Measurements from ENCODE around the gene CAMK1G. TPM values are rescaled to one million over a fixed set of nuclear protein-coding genes. Genes with fewer than 3 reads are reported as not detected.

CAMK1G gene
- total RNA-seq, 3 donors from 2014 or later: 0.60 TPM; not detected in 2

DNA sequence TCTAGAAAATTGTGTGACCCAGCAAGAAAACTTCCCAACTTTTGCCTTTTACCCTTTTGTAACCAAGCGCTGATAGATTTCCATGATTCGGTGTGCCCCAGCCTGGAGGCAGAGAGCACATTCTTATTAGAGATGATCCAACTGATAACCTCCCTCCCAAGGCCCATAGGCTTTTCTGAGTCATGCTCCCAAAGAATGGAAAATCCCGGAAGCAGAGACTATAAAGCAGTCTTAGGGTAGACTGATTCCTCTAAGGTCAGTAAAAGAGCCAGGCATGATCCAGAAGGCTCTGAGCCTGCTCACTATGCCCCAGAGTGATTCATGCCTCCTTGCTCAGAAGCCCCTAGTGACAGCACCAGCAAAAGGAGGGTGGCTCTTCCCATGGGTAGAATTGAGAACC, 4.3 kb downstream of the CAMK1G start:
- Histone ChIP-seq H3K9me3 (no peaks in the 10 kb centered on the region), H3K4me1 (ENCODE audit: low read depth) (no peaks in the 10 kb centered on the region), H3K36me3 (ENCODE audit: low read depth) (no peaks in the 10 kb centered on the region), H3K4me3 (no peak overlapping the region)
- TF ChIP-seq, protein P1, sequence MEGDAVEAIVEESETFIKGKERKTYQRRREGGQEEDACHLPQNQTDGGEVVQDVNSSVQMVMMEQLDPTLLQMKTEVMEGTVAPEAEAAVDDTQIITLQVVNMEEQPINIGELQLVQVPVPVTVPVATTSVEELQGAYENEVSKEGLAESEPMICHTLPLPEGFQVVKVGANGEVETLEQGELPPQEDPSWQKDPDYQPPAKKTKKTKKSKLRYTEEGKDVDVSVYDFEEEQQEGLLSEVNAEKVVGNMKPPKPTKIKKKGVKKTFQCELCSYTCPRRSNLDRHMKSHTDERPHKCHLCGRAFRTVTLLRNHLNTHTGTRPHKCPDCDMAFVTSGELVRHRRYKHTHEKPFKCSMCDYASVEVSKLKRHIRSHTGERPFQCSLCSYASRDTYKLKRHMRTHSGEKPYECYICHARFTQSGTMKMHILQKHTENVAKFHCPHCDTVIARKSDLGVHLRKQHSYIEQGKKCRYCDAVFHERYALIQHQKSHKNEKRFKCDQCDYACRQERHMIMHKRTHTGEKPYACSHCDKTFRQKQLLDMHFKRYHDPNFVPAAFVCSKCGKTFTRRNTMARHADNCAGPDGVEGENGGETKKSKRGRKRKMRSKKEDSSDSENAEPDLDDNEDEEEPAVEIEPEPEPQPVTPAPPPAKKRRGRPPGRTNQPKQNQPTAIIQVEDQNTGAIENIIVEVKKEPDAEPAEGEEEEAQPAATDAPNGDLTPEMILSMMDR (IDR thresholded peaks at IDR 0.05): no peak
- ATAC-seq (no peak), DNase-seq (no peak)
- intact Hi-C loops (cut with DNase I, micrococcal nuclease): no loop called here

DNA sequence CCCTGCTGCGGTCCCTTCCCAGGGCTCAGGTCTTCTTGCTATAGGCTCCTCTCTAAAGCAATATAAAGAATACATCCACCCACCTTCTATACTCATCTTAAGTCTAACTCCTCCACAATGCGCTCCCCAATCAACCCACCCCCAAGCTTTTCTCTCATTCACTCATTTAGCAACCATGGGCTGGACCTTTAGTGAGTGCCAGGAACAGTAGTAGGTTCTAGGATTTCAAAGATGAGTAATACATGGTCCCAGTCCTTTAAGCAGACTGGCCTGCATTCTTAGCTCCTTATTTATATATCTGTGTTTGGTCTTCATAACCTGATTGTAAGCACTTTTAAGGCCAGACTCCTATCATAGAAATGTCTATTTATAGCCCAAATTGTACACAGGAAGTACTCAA, 5.9 kb downstream of the CAMK1G start:
- no peak for DNase-seq
- Histone ChIP-seq H3K36me3 (ENCODE audit: low read depth) (no peaks in the 10 kb centered on the region), H3K9me3 (no peaks in the 10 kb centered on the region), H3K4me3 (no peak overlapping the region), H3K4me1 (ENCODE audit: low read depth) (no peaks in the 10 kb centered on the region)
- ATAC-seq: no peak
- TF ChIP-seq, protein P1 (IDR thresholded peaks at IDR 0.05): no peak
- intact Hi-C loops (cut with DNase I, micrococcal nuclease): no loop called here

DNA sequence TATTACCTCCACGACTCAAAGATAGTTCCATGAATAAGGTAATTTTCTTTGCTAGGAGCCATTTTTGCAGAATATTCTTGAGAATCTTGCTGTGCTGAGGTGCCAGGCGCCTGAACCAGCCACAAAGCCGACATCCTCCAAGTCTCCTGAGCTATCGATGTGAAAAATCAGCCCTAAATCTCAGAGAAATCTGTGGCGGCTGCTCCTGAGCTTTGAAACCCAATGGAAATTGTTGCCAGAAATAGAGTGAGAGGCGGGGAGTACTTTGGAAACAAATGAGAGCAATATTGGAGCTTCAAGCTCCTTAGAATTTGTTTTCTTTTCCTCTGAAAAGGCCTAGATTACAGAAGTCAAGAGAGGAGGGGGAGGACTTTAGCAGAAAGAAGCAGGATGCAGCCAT, 6.3 kb downstream of the CAMK1G start:
- intact Hi-C loops (cut with DNase I, micrococcal nuclease): no loop called here
- no peaks in the 10 kb centered on the region for H3K4me1 ChIP-seq (ENCODE audit: low read depth)
- no peak for ATAC-seq

DNA sequence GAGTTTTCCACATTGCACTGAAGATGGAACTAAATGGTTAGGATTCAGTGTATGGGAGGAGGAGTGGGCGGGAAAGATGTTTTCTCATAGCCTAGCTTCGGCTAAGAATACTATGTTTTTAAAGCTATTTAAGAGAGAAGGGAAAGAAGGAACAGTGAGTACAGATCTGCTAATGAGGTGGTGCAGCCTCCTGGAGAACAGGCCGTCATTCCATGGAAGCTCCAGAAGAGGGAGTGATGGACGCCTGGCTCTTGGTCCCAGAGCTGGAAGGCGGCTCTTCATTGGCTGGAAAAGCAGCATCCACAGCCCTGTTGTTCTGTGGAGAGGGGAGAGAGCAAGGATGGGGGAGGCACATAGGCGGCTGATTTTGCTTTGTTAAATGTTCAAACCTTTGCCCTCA, 6.9 kb downstream of the CAMK1G start:
- Histone ChIP-seq H3K4me1 (ENCODE audit: low read depth) (no peaks in the 10 kb centered on the region), H3K9me3 (no peaks in the 10 kb centered on the region), H3K36me3 (ENCODE audit: low read depth) (no peaks in the 10 kb centered on the region), H3K4me3 (no peak overlapping the region)
- TF ChIP-seq, protein P1 (IDR thresholded peaks at IDR 0.05): no peak
- DNase-seq (peak in 1 of 3 donors; percentile 28), ATAC-seq (peak; percentile 59)
- intact Hi-C loops (cut with DNase I, micrococcal nuclease): no loop called here

More for the DNA sequence above, 6.3 kb downstream of the CAMK1G start:
- no peak for DNase-seq
- TF ChIP-seq, protein P1 (IDR thresholded peaks at IDR 0.05): no peak
- Histone ChIP-seq H3K4me3 (no peak overlapping the region), H3K9me3 (no peaks in the 10 kb centered on the region), H3K36me3 (ENCODE audit: low read depth) (no peaks in the 10 kb centered on the region)

DNA sequence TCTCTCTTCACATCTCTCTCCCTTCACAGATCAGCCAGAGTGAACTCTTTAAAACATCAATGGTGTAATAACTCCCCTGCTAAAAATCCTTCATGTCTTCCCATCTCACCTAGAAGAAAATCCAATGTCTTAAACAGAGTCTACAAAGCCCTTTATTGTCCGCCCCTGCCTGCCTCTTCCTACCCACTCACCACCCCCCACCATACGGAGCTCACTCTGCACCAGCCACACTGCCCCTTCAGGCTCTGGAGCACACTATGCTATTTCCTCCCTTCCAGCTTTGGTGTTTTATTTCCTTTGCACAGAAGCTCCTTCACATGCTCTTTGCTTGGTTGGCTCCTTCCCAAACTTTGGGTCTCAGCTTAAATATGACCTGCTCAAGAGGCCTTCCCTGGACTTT, 10.2 kb downstream of the CAMK1G start:
- no peak overlapping the region for H3K4me3 ChIP-seq
- ATAC-seq (no peak), DNase-seq (no peak)
- TF ChIP-seq, protein P1 (IDR thresholded peaks at IDR 0.05): no peak
- no peaks in the 10 kb centered on the region for H3K9me3 ChIP-seq
- intact Hi-C loops (cut with DNase I, micrococcal nuclease): no loop called here
- H3K36me3 ChIP-seq (ENCODE audit: low read depth): no peaks in the 10 kb centered on the region
- no peaks in the 10 kb centered on the region for H3K4me1 ChIP-seq (ENCODE audit: low read depth)

DNA sequence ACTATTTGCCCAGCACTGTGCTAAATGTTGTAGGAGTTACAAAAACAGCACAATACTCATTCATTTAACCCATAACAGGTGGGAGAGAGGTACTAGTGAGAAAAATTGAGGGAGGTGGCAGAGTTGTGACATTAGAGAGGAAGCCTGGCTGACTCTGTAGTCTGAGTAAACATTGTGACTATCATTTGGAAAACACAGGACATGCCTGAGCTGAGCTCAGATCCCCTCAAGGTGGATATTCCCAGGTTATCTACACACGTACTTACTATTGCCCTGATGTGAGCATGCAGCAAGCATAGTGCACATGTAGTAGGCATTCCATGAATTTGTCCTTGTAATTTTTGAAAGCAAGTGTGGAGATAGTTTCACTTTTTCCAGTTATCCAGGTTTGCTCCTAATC, 10.9 kb downstream of the CAMK1G start:
- ATAC-seq (no peak), DNase-seq (no peak)
- intact Hi-C loops (cut with DNase I, micrococcal nuclease): no loop called here
- no peak overlapping the region for H3K4me3 ChIP-seq
- TF ChIP-seq, protein P1 (IDR thresholded peaks at IDR 0.05): no peak
- no peaks in the 10 kb centered on the region for H3K4me1 ChIP-seq (ENCODE audit: low read depth)
- H3K36me3 ChIP-seq (ENCODE audit: low read depth): no peaks in the 10 kb centered on the region
- no peaks in the 10 kb centered on the region for H3K9me3 ChIP-seq

Data from mucosa of descending colon (tissue), 3 donors.